ENCODE measurements around the gene EME2.

EME2 gene

GRCh38 chr16:1816396-1817275, 44.0 kb downstream of the EME2 start:
- H3K4me3 ChIP-seq (ENCODE audit: low read length), result no peak overlapping the region
- TF ChIP-seq CTCF (IDR thresholded peaks at IDR 0.05; ENCODE audit: insufficient read depth, low read depth, low read length, missing control alignments), result no peak
- no peak for DNase-seq (ENCODE audit: low read depth)

GRCh38 chr16:1817276-1817589, 44.6 kb downstream of the EME2 start:
- no peak for TF ChIP-seq CTCF (IDR thresholded peaks at IDR 0.05; ENCODE audit: insufficient read depth, low read depth, low read length, missing control alignments)
- H3K4me3 ChIP-seq (ENCODE audit: low read length), result no peak overlapping the region
- DNase-seq (ENCODE audit: low read depth), result no peak

GRCh38 chr16:1817716-1818115, 45.1 kb downstream of the EME2 start:
- no peak for DNase-seq (ENCODE audit: low read depth)
- H3K4me3 ChIP-seq (ENCODE audit: low read length), result no peak overlapping the region

GRCh38 chr16:1818204-1818872, 45.7 kb downstream of the EME2 start:
- no peak for DNase-seq (ENCODE audit: low read depth)
- no peak for TF ChIP-seq CTCF (IDR thresholded peaks at IDR 0.05; ENCODE audit: insufficient read depth, low read depth, low read length, missing control alignments)

More at GRCh38 chr16:1817716-1818115, 45.1 kb downstream of the EME2 start:
- no peak for TF ChIP-seq CTCF (IDR thresholded peaks at IDR 0.05; ENCODE audit: insufficient read depth, low read depth, low read length, missing control alignments)

GRCh38 chr16:1818873-1819525, 46.4 kb downstream of the EME2 start:
- H3K4me3 ChIP-seq (ENCODE audit: low read length), result no peak overlapping the region
- no peak for TF ChIP-seq CTCF (IDR thresholded peaks at IDR 0.05; ENCODE audit: insufficient read depth, low read depth, low read length, missing control alignments)
- no peak for DNase-seq (ENCODE audit: low read depth)

More at GRCh38 chr16:1818204-1818872, 45.7 kb downstream of the EME2 start:
- no peak overlapping the region for H3K4me3 ChIP-seq (ENCODE audit: low read length)

- no peak for TF ChIP-seq CTCF (IDR thresholded peaks at IDR 0.05; ENCODE audit: insufficient read depth, low read depth, low read length, missing control alignments)
- no peak overlapping the region for H3K4me3 ChIP-seq (ENCODE audit: low read length)
- no peak for DNase-seq (ENCODE audit: low read depth)
Observed at GRCh38 chr16:1819611-1820010, 47.0 kb downstream of the EME2 start.
